HepG2 (cell line): ENCODE results near the gene SRC. TPM values are rescaled to one million over a fixed set of nuclear protein-coding genes. Genes with fewer than 3 reads are reported as not detected.

Experiments
- ATF7-NPFF ChIP-seq: sonication (generic); formaldehyde crosslinking; IDR thresholded peaks from 2 replicates; pipeline ENCODE4 v1.8.1; 2023; ENCODE audit warnings: mild to moderate bottlenecking, low read depth, missing genetic modification reagents, moderate library complexity
- BRCA1 ChIP-seq: sonication (generic); formaldehyde crosslinking; IDR thresholded peaks from 2 replicates; pipeline ENCODE4 v1.4.0; 2020; ENCODE audit warnings: missing genetic modification reagents
- EHMT2 ChIP-seq: fragments of 200-600 bp; sonication (generic); IDR thresholded peaks from 2 replicates; pipeline ENCODE4 v1.7.0; 2017; ENCODE audit warnings: antibody characterized with exemption, low read depth, low read length, borderline replicate concordance
- GTF2F1 ChIP-seq: fragments of 150-350 bp; IDR thresholded peaks from 2 replicates; pipeline ENCODE4 v1.6.1; 2014; ENCODE audit warnings: low read length
- HMG20A ChIP-seq: IDR thresholded peaks from 2 replicates; pipeline ENCODE4 v1.6.1; 2016; ENCODE audit warnings: borderline replicate concordance
- KDM5A ChIP-seq: fragments of 200-600 bp; sonication (generic); IDR thresholded peaks from 2 replicates; pipeline ENCODE4 v1.7.0; 2018; ENCODE audit warnings: antibody characterized with exemption, mild to moderate bottlenecking, low read length, borderline replicate concordance
- MAFF ChIP-seq: IDR thresholded peaks from 2 replicates; pipeline ENCODE4 v1.6.1; 2011; ENCODE audit warnings: low read depth, low read length, improper control_type of control experiment
- NFATC3 ChIP-seq: sonication (generic); formaldehyde crosslinking; IDR thresholded peaks from 2 replicates; pipeline ENCODE4 v1.5.1; 2020; ENCODE audit warnings: mild to moderate bottlenecking, missing genetic modification reagents
- POLR2G ChIP-seq: fragments of 200-400 bp; formaldehyde crosslinking; IDR thresholded peaks from 2 replicates; pipeline ENCODE4 v1.6.1; 2018; ENCODE audit warnings: mild to moderate bottlenecking, low read depth, low read length, moderate library complexity
- SETDB1 ChIP-seq: sonication (generic); formaldehyde crosslinking; IDR thresholded peaks from 2 replicates; pipeline ENCODE4 v1.5.1; 2020; ENCODE audit warnings: missing genetic modification reagents, mild to moderate bottlenecking, borderline replicate concordance
- SRF ChIP-seq: IDR thresholded peaks from 2 replicates; pipeline ENCODE4 v1.6.1; 2011; ENCODE audit warnings: mild to moderate bottlenecking, low read depth, low read length, moderate library complexity
- TBX3 ChIP-seq: fragments of 450-650 bp; IDR thresholded peaks from 2 replicates; pipeline ENCODE4 v1.6.1; 2017; ENCODE audit warnings: antibody characterized with exemption, mild to moderate bottlenecking, inconsistent platforms, borderline replicate concordance
- THAP11 ChIP-seq: IDR thresholded peaks from 2 replicates; pipeline ENCODE4 v1.6.1; 2016; ENCODE audit warnings: missing biosample characterization, missing genetic modification reagents
- TSC22D2 ChIP-seq: sonication (generic); formaldehyde crosslinking; IDR thresholded peaks from 2 replicates; pipeline ENCODE4 v1.5.1; 2020; ENCODE audit warnings: missing genetic modification reagents, mild to moderate bottlenecking, borderline replicate concordance
- ZNF264 ChIP-seq: sonication (generic); formaldehyde crosslinking; IDR thresholded peaks from 2 replicates; pipeline ENCODE4 v1.4.0; 2020; ENCODE audit warnings: missing genetic modification reagents
- ZNF335 ChIP-seq: sonication (generic); formaldehyde crosslinking; IDR thresholded peaks from 2 replicates; pipeline ENCODE4 v1.4.0; 2020; ENCODE audit warnings: missing genetic modification reagents
- ZNF33A ChIP-seq: sonication (generic); formaldehyde crosslinking; IDR thresholded peaks from 2 replicates; pipeline ENCODE4 v1.5.1; 2020; ENCODE audit warnings: missing genetic modification reagents, mild to moderate bottlenecking, moderate library complexity, borderline replicate concordance
- ZNF775 ChIP-seq: sonication (generic); formaldehyde crosslinking; IDR thresholded peaks from 2 replicates; pipeline ENCODE4 v1.4.0; 2020; ENCODE audit warnings: missing genetic modification reagents, mild to moderate bottlenecking, moderate library complexity, borderline replicate concordance
- polyA plus RNA-seq, 8 experiments: library from polyadenylated mRNA; depleted of rRNA in 3 of 8; stranded (reverse) in 7 of 8; unstranded in 1 of 8; fragments of >200 nt; fragmentation: Illumina TruSeq in 4 of 8; extraction: Trizol in 4 of 8; gene quantifications; 2 replicates each; pipeline versions ENCODE4 v1.2.1 to v1.2.3, GENCODE V29; 2011 to 2016; ENCODE audit warnings: low read depth in 4 of 8, missing spikeins in 1 of 8, mixed read lengths in 1 of 8; ENCODE audit not compliant: insufficient read depth in 1 of 8
- total RNA-seq, 5 experiments: library from RNA; depleted of rRNA; stranded (reverse); fragments of >200 nt; fragmentation: Illumina TruSeq; extraction: Trizol; gene quantifications; 2 replicates each; pipeline ENCODE4 v1.2.3, GENCODE V29; 2016; ENCODE audit warnings: low read depth in 1 of 5
- TF ChIP-seq, protein P1 (sequence below): sonication (generic); formaldehyde crosslinking; IDR thresholded peaks from 2 replicates; pipeline ENCODE4 v1.8.0; 2022; ENCODE audit warnings: mild to moderate bottlenecking, missing genetic modification reagents, moderate library complexity
- TF ChIP-seq, protein P2 (sequence below): IDR thresholded peaks from 2 replicates; pipeline ENCODE4 v1.6.1; 2016
- TF ChIP-seq, protein P3 (sequence below), 2 experiments: sonication (generic) in 1 of 2; formaldehyde crosslinking in 1 of 2; IDR thresholded peaks; 2 replicates each; pipeline versions ENCODE4 v1.5.1 to v1.6.1; 2011 to 2020; ENCODE audit warnings: borderline replicate concordance in 1 of 2, low read depth in 1 of 2, low read length in 1 of 2, mild to moderate bottlenecking in 1 of 2, missing genetic modification reagents in 1 of 2, moderate library complexity in 1 of 2
- TF ChIP-seq, protein P4 (sequence below): sonication (generic); formaldehyde crosslinking; IDR thresholded peaks from 2 replicates; pipeline ENCODE4 v1.8.0; 2022; ENCODE audit warnings: missing genetic modification reagents, mild to moderate bottlenecking, inconsistent platforms, borderline replicate concordance

Gene SRC
- total and polyA plus RNA-seq, 2 of the 13 experiments (the other 11 are each of a cell fraction or from before 2014, with no cell fraction given): 54.7 to 192 TPM

DNA sequence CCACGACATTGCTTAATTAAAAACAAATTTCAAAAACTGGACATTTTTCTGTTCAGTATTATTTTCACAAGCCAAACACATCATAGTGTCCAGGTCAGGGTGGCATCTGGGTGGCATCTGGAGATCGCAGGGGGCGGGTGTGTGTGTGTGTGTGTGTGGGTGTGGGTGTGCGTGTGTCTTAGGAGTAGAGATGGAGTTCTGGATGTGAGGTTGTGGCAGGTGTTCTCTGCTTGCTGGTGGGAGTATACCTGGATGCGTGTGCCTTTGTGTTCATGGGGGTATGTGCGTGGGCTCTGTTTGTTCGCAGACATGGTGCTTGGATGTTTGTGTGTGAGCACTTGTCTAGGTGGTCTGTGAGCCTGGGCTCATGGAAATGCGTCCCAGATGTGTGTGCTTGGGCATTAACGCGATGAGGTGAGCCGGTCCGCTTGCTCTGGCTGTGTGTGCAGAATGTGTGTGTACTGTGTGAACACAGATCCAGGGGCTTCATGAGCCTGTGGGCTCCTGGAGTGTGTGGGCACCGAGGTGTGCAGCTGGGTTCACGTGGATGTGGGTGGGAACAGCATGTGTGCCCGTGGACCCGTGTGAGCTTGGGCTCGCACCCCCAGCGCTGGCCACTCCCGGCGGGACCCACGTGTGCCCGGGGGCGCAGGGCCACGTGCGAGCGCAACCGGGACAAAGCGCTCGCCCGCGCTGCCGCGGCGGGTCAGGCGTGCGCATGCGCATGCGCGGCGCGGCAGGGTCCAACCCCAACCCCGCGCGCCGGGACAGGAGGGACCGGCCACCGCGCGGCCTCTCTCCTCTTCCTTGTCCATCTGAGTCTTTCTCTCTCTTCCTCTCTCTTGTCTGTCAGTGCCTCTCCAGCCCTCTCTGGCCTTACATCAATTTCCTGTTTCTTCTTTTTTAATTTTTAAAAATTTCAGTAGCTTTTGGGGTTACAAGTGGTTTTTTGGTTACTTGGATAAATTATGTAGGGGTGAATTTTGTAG lies 60.4 kb downstream of the SRC start (continued):
- TF ChIP-seq TBX3 (no peak), THAP11 (CRISPR knock-in tag) (peak; percentile 60; the same call in 1 of the 2 replicates), ATF7-NPFF (CRISPR knock-in tag) (peak; percentile 100), ZNF335 (CRISPR knock-in tag) (no peak), NFATC3 (CRISPR knock-in tag) (0 out of 2 replicates have a peak, but pooled peaks have one; percentile 57), ZNF775 (CRISPR knock-in tag) (no peak; the same call in 1 of the 2 replicates), SETDB1 (no peak), EHMT2 (no peak), ZNF33A (CRISPR knock-in tag) (no peak), MAFF (no peak), HMG20A (no peak), ZNF264 (CRISPR knock-in tag) (no peak), GTF2F1 (no peak), POLR2G (peak; percentile 84), BRCA1 (peak; percentile 75; the same call in 1 of the 2 replicates), SRF (no peak), TSC22D2 (CRISPR knock-in tag) (peak; percentile 84), KDM5A (no peak)
- TF ChIP-seq, protein P1, sequence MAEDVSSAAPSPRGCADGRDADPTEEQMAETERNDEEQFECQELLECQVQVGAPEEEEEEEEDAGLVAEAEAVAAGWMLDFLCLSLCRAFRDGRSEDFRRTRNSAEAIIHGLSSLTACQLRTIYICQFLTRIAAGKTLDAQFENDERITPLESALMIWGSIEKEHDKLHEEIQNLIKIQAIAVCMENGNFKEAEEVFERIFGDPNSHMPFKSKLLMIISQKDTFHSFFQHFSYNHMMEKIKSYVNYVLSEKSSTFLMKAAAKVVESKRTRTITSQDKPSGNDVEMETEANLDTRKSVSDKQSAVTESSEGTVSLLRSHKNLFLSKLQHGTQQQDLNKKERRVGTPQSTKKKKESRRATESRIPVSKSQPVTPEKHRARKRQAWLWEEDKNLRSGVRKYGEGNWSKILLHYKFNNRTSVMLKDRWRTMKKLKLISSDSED: peak; percentile 94
- TF ChIP-seq, protein P2, sequence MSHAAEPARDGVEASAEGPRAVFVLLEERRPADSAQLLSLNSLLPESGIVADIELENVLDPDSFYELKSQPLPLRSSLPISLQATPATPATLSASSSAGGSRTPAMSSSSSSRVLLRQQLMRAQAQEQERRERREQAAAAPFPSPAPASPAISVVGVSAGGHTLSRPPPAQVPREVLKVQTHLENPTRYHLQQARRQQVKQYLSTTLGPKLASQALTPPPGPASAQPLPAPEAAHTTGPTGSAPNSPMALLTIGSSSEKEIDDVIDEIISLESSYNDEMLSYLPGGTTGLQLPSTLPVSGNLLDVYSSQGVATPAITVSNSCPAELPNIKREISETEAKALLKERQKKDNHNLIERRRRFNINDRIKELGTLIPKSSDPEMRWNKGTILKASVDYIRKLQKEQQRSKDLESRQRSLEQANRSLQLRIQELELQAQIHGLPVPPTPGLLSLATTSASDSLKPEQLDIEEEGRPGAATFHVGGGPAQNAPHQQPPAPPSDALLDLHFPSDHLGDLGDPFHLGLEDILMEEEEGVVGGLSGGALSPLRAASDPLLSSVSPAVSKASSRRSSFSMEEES (CRISPR knock-in tag): peak; percentile 53; the same call in 1 of the 2 replicates
- TF ChIP-seq, protein P3, sequence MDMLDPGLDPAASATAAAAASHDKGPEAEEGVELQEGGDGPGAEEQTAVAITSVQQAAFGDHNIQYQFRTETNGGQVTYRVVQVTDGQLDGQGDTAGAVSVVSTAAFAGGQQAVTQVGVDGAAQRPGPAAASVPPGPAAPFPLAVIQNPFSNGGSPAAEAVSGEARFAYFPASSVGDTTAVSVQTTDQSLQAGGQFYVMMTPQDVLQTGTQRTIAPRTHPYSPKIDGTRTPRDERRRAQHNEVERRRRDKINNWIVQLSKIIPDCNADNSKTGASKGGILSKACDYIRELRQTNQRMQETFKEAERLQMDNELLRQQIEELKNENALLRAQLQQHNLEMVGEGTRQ (IDR thresholded peaks at IDR 0.05; ENCODE audit: low read depth, low read length): peak; percentile 33; the same call in 1 of the 2 replicates
- TF ChIP-seq, protein P3 (CRISPR knock-in tag; IDR thresholded peaks at IDR 0.05; ENCODE audit: borderline replicate concordance): no peak; the same call in 1 of the 2 replicates
- TF ChIP-seq, protein P4, sequence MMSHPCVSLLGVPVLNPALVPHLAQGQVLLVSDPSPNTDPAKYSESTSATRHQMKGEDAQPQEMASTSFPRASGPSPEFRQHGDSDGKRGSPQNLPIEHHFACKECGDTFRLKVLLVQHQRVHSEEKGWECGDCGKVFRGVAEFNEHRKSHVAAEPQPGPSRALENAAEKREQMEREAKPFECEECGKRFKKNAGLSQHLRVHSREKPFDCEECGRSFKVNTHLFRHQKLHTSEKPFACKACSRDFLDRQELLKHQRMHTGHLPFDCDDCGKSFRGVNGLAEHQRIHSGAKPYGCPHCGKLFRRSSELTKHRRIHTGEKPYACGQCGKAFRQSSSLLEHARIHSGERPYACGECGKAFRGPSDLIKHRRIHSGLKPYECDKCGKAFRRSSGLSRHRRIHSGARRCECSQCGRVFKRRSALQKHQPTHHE (CRISPR knock-in tag): no peak
